ENCODE measurements around the gene CFAP107. TPM values are rescaled to one million over a fixed set of nuclear protein-coding genes. Genes with fewer than 3 reads are reported as not detected.

The CFAP107 gene
- total RNA-seq (ENCODE audit: unreplicated experiment), result not detected
- long read RNA-seq, result 0 reads

- Mint-ChIP-seq H3K27me3 (ENCODE audit: unreplicated experiment) (peaks cover 2% of the 10 kb centered on the region), H3K4me3 (ENCODE audit: unreplicated experiment) (no peak within 1 kb of the TSS), H3K36me3 (ENCODE audit: low read depth, unreplicated experiment) (no peaks in the 10 kb centered on the region), H3K9me3 (ENCODE audit: unreplicated experiment) (no peaks in the 10 kb centered on the region), H3K27ac (ENCODE audit: unreplicated experiment) (no peak within 1 kb of the TSS), H3K4me1 (ENCODE audit: unreplicated experiment) (no peaks in the 10 kb centered on the region)
- TF ChIP-seq, protein P1, sequence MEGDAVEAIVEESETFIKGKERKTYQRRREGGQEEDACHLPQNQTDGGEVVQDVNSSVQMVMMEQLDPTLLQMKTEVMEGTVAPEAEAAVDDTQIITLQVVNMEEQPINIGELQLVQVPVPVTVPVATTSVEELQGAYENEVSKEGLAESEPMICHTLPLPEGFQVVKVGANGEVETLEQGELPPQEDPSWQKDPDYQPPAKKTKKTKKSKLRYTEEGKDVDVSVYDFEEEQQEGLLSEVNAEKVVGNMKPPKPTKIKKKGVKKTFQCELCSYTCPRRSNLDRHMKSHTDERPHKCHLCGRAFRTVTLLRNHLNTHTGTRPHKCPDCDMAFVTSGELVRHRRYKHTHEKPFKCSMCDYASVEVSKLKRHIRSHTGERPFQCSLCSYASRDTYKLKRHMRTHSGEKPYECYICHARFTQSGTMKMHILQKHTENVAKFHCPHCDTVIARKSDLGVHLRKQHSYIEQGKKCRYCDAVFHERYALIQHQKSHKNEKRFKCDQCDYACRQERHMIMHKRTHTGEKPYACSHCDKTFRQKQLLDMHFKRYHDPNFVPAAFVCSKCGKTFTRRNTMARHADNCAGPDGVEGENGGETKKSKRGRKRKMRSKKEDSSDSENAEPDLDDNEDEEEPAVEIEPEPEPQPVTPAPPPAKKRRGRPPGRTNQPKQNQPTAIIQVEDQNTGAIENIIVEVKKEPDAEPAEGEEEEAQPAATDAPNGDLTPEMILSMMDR (IDR thresholded peaks at IDR 0.05; ENCODE audit: unreplicated experiment), result no peak
- no peak for DNase-seq (ENCODE audit: low spot score)
Observed at GRCh38 chr1:12745992-12746323, at the start of gene CFAP107. Gene CFAP107 (plus strand): TSS chr1:12746200. CDS start chr1:12746431, 231 bp downstream.

DNA sequence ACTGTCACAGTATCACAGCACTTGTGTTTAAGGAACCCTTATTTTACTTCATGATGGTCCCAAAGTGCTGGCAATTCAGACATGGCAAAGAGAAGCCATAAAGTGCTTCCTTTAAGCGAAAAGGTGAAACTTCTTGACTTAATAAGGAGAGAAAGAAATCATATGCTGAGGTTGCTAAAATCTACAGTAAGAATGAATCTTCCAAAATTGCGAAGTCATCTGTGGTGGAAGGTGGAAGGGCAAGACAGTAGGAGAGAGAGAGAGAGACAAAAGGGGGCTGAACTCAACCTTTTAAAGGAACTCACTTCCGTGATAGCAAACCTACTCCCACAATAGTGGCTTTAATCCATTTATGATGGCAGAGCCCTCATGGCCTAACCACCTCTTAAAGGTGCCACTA is 49.3 kb upstream of the CFAP107 start:
- Mint-ChIP-seq H3K27ac (ENCODE audit: unreplicated experiment) (no peak overlapping the region), H3K27me3 (ENCODE audit: unreplicated experiment) (peaks cover 5% of the 10 kb centered on the region), H3K4me1 (ENCODE audit: unreplicated experiment) (no peaks in the 10 kb centered on the region), H3K36me3 (ENCODE audit: low read depth, unreplicated experiment) (no peaks in the 10 kb centered on the region), H3K4me3 (ENCODE audit: unreplicated experiment) (no peak overlapping the region), H3K9me3 (ENCODE audit: unreplicated experiment) (no peaks in the 10 kb centered on the region)
- no peak for DNase-seq (ENCODE audit: low spot score)
- TF ChIP-seq, protein P1 (IDR thresholded peaks at IDR 0.05; ENCODE audit: unreplicated experiment), result no peak

DNA sequence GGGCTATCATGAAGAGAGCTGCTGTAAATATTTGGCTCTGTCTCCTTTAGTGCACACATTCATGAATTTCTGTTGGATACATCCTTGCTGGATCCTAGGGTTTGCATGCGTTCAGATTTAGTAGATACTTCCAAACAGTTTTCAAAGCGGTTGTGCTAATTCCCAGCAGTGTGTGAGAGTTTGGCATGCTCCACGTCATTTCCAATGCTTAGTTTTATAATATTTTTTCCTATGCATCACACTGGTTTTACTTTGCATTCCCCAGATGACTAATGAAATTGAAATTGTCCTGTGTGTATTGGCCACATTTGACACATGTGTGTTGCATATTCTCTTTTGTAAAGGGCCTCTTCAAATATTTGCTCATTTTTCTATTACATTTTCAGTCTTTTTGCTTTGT is 48.6 kb upstream of the CFAP107 start:
- H3K4me1 Mint-ChIP-seq (ENCODE audit: unreplicated experiment), result no peaks in the 10 kb centered on the region
- no peak overlapping the region for H3K27ac Mint-ChIP-seq (ENCODE audit: unreplicated experiment)
- no peaks in the 10 kb centered on the region for H3K9me3 Mint-ChIP-seq (ENCODE audit: unreplicated experiment)
- no peak for DNase-seq (ENCODE audit: low spot score)
- H3K27me3 Mint-ChIP-seq (ENCODE audit: unreplicated experiment), result peaks cover 5% of the 10 kb centered on the region
- TF ChIP-seq, protein P1 (IDR thresholded peaks at IDR 0.05; ENCODE audit: unreplicated experiment), result no peak
- H3K4me3 Mint-ChIP-seq (ENCODE audit: unreplicated experiment), result no peak overlapping the region
- H3K36me3 Mint-ChIP-seq (ENCODE audit: low read depth, unreplicated experiment), result no peaks in the 10 kb centered on the region

DNA sequence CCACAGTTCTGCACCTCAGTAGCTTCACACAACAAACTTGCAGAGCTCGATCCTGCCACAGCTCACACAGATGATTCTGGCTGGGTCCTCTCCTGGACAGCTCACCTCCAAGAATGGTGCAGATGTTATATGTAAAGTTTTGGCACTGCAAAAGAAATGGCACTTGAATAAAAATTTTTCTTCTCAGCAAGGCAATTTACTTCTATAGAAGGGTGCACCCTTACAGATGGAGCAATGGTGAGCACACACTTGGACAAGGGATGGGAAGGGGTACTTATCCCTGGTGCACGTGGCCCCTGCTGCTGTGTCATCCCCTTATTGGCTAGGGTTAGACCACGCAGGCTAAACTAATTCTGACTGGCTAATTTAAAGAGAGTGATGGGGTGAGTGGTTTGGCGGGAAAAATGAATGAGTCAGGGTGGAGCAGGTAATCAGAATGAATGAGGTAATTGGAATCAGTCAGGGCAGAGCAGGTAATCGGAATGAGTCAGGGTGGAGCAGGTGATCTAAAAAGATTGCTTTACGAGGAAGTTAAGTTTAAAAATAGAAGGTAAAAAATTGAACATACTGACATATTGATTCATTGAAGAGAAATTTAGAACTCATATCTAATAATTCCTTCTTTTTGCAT is 42.1 kb upstream of the CFAP107 start:
- DNase-seq (ENCODE audit: low spot score), result no peak
- H3K4me3 Mint-ChIP-seq (ENCODE audit: unreplicated experiment), result no peak overlapping the region
- TF ChIP-seq, protein P1 (IDR thresholded peaks at IDR 0.05; ENCODE audit: unreplicated experiment), result no peak
- peaks cover 4% of the 10 kb centered on the region for H3K36me3 Mint-ChIP-seq (ENCODE audit: low read depth, unreplicated experiment)
- no peaks in the 10 kb centered on the region for H3K4me1 Mint-ChIP-seq (ENCODE audit: unreplicated experiment)
- H3K27me3 Mint-ChIP-seq (ENCODE audit: unreplicated experiment), result peaks cover 2% of the 10 kb centered on the region
- peaks cover 5% of the 10 kb centered on the region for H3K9me3 Mint-ChIP-seq (ENCODE audit: unreplicated experiment)
- no peak overlapping the region for H3K27ac Mint-ChIP-seq (ENCODE audit: unreplicated experiment)

DNA sequence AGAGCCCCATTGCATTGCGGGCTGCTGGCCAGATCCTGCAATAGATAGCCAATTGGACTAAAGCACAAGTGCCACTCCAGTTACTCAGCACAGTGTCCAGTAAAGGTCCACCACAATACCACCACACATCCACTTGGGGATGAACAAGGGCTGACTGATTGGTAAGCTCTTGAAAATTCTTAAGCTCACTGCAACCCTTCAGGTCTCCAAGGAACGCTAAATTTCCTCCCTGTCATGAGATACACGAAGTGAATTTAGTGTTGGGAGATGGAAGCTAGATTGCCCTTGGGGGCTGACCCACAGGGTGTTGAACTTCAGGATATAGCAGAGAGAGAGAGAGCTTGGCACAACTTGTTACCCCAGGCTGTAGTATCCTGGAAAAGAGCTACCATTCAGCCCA is 39.9 kb upstream of the CFAP107 start:
- no peaks in the 10 kb centered on the region for H3K4me1 Mint-ChIP-seq (ENCODE audit: unreplicated experiment)
- H3K36me3 Mint-ChIP-seq (ENCODE audit: low read depth, unreplicated experiment), result peaks cover 4% of the 10 kb centered on the region
- no peak overlapping the region for H3K4me3 Mint-ChIP-seq (ENCODE audit: unreplicated experiment)
- no peaks in the 10 kb centered on the region for H3K27me3 Mint-ChIP-seq (ENCODE audit: unreplicated experiment)
- H3K27ac Mint-ChIP-seq (ENCODE audit: unreplicated experiment), result no peak overlapping the region
- DNase-seq (ENCODE audit: low spot score), result no peak
- TF ChIP-seq, protein P1 (IDR thresholded peaks at IDR 0.05; ENCODE audit: unreplicated experiment), result no peak
- peaks cover 5% of the 10 kb centered on the region for H3K9me3 Mint-ChIP-seq (ENCODE audit: unreplicated experiment)

All from endothelial cell (in vitro differentiated cells).